ELR (cell line): ENCODE results near the gene INSIG1.

Experiments
- DNase-seq: peaks from one replicate; pipeline ENCODE4 v3.0.0-alpha.2; 2015; ENCODE audit warnings: low read depth

INSIG1 gene

GRCh38 chr7:155303039-155303593 is 5.4 kb downstream of the INSIG1 start:
- peak; percentile 24 for DNase-seq

DNA sequence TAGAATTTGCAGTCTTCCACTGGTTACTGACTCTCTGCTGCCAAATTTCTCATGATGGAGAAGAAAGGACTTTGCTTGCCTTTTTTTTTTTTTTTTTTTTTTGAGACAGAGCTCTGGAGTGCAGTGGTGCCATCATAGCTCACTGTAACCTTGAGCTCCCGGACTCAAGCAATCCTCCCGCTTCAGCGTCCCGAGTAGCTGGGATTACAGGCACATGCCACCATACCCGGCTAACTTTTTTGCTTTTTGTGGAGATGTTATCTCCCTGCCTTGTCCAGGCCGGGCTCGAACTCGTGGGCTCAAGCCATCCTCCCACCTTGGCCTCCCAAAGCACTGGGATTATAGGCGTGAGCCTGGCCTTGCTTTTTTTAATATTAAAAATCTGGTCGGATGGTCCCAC is 6.2 kb downstream of the INSIG1 start:
- no peak for DNase-seq

GRCh38 chr7:155305231-155305904 is 7.7 kb downstream of the INSIG1 start:
- no peak for DNase-seq

- no peak for DNase-seq
Observed at GRCh38 chr7:155306673-155307470, 9.2 kb downstream of the INSIG1 start.

GRCh38 chr7:155308330-155309020 is 10.8 kb downstream of the INSIG1 start:
- no peak for DNase-seq

DNA sequence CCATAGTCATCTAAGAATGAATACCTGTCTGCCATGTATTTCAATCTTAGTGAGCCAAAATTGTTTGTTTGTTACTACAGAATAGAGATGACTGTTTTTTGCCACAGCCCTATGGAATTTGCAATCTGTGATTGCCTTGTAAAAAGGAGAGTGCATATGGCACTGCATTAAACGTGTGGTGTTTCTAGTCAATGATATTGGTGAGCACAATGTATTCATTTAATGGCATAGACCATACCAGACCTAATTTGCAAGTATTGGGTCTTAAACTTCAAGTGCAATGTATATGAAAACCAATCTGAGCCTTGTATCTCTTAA is 11.3 kb downstream of the INSIG1 start:
- no peak for DNase-seq

- no peak for DNase-seq
Observed at GRCh38 chr7:155310425-155311114, 12.9 kb downstream of the INSIG1 start.

DNA sequence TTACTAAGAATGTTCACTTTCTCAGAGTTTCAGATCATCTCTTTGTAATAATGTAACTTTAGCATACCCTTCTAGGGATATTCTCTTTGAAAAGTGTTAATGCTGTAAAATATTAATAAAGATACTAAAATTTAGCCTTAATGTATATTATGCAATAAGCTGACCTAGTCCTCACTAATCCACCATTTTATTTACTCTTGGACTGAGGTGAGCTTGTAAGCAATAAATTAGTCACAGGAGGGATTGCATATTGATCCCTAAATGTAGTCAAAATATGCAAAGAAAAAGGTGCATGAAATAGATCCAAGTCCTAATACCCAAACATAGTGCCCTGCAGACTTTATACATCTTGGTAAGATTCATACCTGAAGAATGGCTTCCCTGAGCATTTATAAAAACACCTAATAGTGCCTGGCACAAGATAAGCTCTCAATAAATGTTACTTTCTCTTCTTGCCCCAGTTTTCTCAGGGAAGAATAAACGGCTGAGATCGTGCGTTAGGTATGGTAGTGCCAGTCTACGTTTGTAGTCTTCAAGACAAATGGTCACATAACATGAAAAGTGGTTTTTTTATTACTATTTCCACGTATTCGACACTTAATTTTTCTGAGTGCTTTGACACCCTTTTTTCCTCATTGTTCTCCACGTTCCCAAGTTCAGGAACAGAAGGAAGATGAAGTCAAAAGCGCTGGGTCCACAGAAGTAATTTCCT is 14.3 kb downstream of the INSIG1 start:
- no peak for DNase-seq

GRCh38 chr7:155312633-155313032 is 15.0 kb downstream of the INSIG1 start:
- no peak for DNase-seq

DNA sequence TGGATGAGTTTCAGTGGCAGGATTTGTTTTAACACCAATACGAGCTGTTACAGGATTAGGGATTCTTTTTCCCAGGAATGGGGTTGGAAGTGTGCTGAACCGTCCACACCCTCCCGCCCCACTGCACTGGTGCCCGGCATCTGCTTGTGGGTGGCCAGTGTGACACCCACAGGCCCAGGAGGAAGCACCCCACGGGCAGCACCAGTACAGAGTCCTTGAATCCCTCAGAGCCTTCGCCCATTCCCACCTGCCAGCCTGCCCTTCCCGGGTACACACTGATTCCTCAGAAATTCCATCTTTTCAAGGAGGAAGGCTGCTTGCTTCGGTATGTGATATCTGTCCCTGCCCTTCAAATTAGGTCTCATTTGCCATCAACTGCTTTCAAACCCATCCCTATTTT is 15.4 kb downstream of the INSIG1 start:
- no peak for DNase-seq

DNA sequence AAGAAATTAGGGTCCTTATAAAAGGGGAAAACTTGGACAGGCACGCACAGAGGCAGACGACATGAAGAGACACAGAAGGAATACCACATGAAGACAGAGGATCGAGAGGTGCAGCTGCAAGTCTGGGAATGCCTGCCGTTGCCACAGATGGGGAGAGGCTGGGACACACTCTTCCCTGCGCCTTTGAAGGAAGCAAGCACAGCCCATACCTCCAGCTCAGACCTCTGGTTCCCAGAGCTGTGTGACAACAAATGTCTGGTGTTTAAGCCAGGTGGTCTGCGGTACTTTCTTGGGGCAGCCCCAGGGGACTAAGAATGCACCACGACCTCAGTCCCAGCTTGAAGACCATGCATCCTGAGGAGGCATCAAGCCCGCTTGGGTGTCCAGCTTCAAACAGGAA is 18.3 kb downstream of the INSIG1 start:
- DNase-seq: no peak

DNA sequence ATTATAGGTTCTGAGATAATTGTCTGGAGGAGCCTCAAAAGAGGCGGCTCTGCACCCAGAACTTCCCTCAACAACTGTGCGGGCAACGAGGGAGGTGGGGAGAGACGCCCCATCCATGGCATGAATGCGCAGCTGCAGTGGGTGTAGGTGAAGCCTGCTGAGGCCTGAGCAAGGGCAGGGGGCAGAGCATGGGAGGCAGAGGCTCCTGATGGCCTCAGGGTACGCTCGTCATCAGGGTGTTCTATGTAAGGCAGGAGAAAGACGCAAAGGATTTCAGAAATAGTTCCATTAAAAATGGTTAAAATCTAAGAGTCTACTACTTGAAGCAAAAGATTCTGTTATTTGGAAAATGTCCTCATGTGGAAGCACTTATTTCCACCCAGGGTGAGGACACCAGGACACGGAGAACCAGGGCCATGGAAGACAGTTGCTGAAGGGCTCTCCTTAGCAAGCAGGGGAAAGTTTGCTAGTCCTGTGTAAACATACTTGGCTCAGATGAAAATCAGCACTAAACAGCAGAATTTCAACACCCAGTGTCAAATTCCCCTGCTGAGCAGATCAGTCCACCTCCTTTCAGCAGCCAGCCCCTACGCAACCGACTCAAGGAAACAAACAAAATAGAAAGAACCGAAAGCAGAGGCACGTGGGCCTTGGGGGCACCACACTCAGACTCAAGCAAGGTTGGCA is 18.9 kb downstream of the INSIG1 start:
- no peak for DNase-seq

GRCh38 chr7:155317114-155317434 is 19.4 kb downstream of the INSIG1 start:
- DNase-seq: no peak

- no peak for DNase-seq
Observed at GRCh38 chr7:155318245-155318644, 20.6 kb downstream of the INSIG1 start.

GRCh38 chr7:155322530-155322929 is 24.9 kb downstream of the INSIG1 start:
- no peak for DNase-seq

- DNase-seq: no peak
Observed at GRCh38 chr7:155323001-155323638, 25.4 kb downstream of the INSIG1 start.

- no peak for DNase-seq
Observed at GRCh38 chr7:155324012-155324917, 26.6 kb downstream of the INSIG1 start.

DNA sequence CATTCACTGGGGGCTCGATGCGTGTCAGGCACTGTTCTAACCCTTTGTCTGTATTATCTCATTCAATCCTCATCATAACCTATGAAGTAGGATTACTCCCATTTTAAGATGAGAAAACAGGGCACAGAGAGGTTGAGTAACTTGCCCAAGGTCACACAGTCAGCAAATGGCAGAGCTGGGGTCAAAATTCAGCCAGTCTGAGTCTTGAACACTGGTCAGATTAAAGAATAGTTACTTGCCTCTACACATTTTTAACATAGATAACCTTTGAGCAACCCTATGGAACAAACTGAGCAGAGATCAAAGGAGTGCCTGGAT is 27.2 kb downstream of the INSIG1 start:
- no peak for DNase-seq

DNA sequence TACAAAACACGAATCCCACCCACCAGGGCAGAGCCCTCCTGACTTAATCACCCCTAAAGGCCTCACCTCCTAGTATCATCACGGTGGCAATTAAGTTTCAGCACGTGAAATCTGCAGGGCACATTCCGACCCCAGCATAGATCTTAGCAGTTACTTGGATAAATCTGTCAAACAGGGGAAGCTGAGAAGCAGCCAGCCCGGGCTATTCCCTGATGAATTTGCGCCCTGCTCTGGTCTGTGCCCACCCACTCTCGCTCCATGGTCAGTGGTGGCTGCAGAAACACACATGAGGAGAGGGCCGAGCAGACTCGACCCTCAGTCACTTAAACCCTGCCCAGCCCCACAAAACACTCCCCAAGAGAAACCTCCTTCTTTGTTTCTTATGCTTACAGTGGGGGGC is 28.7 kb downstream of the INSIG1 start:
- DNase-seq: no peak
